GM21367 (cell line): ENCODE results near the gene FRMD4A.
"Not testable (repeated sequence)": the region's sequence is repeated elsewhere in the genome, so short reads cannot be mapped to it uniquely, and the experiment has no call there.

Experiments used
- ATAC-seq: cut with Tn5 transposase; IDR thresholded peaks from one replicate; pipeline ENCODE4 v1.9.1; 2021; ENCODE audit not compliant: unreplicated experiment

FRMD4A gene

GRCh38 chr10:14243221-14243620 is 87.5 kb downstream of the FRMD4A start:
- ATAC-seq = no peak

GRCh38 chr10:14241196-14241595 is 89.5 kb downstream of the FRMD4A start:
- ATAC-seq = no peak

- no peak for ATAC-seq
Measured at GRCh38 chr10:14240253-14241189, 90.2 kb downstream of the FRMD4A start.

GRCh38 chr10:14238659-14239058 is 92.1 kb downstream of the FRMD4A start:
- not testable (repeated sequence) for ATAC-seq

GRCh38 chr10:14236341-14236740 is 94.4 kb downstream of the FRMD4A start:
- ATAC-seq = no peak

- ATAC-seq = no peak
Measured at GRCh38 chr10:14235566-14236195, 95.0 kb downstream of the FRMD4A start.

- no peak for ATAC-seq
Measured at GRCh38 chr10:14233566-14233965, 97.2 kb downstream of the FRMD4A start.

- ATAC-seq = not testable (repeated sequence)
Measured at GRCh38 chr10:14228798-14229197, 101.9 kb downstream of the FRMD4A start.

- no peak for ATAC-seq
Measured at GRCh38 chr10:14225379-14225778, 105.3 kb downstream of the FRMD4A start.

GRCh38 chr10:14220026-14220425 is 110.7 kb downstream of the FRMD4A start:
- ATAC-seq = no peak

GRCh38 chr10:14219411-14219810 is 111.3 kb downstream of the FRMD4A start:
- no peak for ATAC-seq

GRCh38 chr10:14215641-14216040 is 115.1 kb downstream of the FRMD4A start:
- ATAC-seq = no peak

- not testable (repeated sequence) for ATAC-seq
Measured at GRCh38 chr10:14213703-14214102, 117.0 kb downstream of the FRMD4A start.

- no peak for ATAC-seq
Measured at GRCh38 chr10:14211610-14212009, 119.1 kb downstream of the FRMD4A start.

GRCh38 chr10:14208231-14208630 is 122.5 kb downstream of the FRMD4A start:
- ATAC-seq = no peak

GRCh38 chr10:14205233-14205632 is 125.5 kb downstream of the FRMD4A start:
- ATAC-seq = no peak

GRCh38 chr10:14200698-14201544 is 129.8 kb downstream of the FRMD4A start:
- ATAC-seq = no peak

- ATAC-seq = not testable (repeated sequence)
Measured at GRCh38 chr10:14199098-14199497, 131.6 kb downstream of the FRMD4A start.

GRCh38 chr10:14198078-14198477 is 132.6 kb downstream of the FRMD4A start:
- no peak for ATAC-seq

GRCh38 chr10:14196113-14196512 is 134.6 kb downstream of the FRMD4A start:
- no peak for ATAC-seq

- no peak for ATAC-seq
Measured at GRCh38 chr10:14195433-14195832, 135.3 kb downstream of the FRMD4A start.
